Karpas-422 (cell line): ENCODE results near the gene ATP5MC3. TPM values are rescaled to one million over a fixed set of nuclear protein-coding genes. Genes with fewer than 3 reads are reported as not detected.

Source experiments
- DNase-seq: peaks from one replicate; pipeline ENCODE4 v3.0.0-alpha.2; 2015
- H2AFZ ChIP-seq: fragments of 200-600 bp; sonication (generic); 2 replicates; pipeline ENCODE4 v1.6.1; 2014; ENCODE audit warnings: antibody characterized with exemption, low read length, mixed read lengths
- H3K27ac ChIP-seq: fragments of 200-600 bp; sonication (generic); 2 replicates; pipeline ENCODE4 v1.5.1; 2014; ENCODE audit warnings: mild to moderate bottlenecking, low read length, moderate library complexity
- H3K27me3 ChIP-seq: fragments of 200-600 bp; sonication (generic); 2 replicates; pipeline ENCODE4 v1.6.1; 2014; ENCODE audit warnings: low read length, mixed read lengths
- H3K36me3 ChIP-seq: fragments of 200-600 bp; sonication (generic); 2 replicates; pipeline ENCODE4 v1.6.1; 2014; ENCODE audit warnings: low read length, mixed read lengths; ENCODE audit not compliant: insufficient read depth
- H3K4me1 ChIP-seq: fragments of 200-600 bp; sonication (generic); 2 replicates; pipeline ENCODE4 v1.6.1; 2014; ENCODE audit warnings: mild to moderate bottlenecking, low read length, mixed read lengths
- H3K4me2 ChIP-seq: fragments of 200-600 bp; sonication (generic); 2 replicates; pipeline ENCODE4 v1.6.1; 2014; ENCODE audit warnings: low read length, low read depth, mild to moderate bottlenecking; ENCODE audit not compliant: poor library complexity, severe bottlenecking
- H3K4me3 ChIP-seq: fragments of 200-600 bp; sonication (generic); 2 replicates; pipeline ENCODE4 v1.5.1; 2014; ENCODE audit warnings: mild to moderate bottlenecking, antibody characterized with exemption, low read length, mixed read lengths
- H3K79me2 ChIP-seq: fragments of 200-600 bp; sonication (generic); 2 replicates; pipeline ENCODE4 v1.6.1; 2014; ENCODE audit warnings: mild to moderate bottlenecking, low read length, mixed read lengths
- H3K9ac ChIP-seq: fragments of 200-600 bp; sonication (generic); 2 replicates; pipeline ENCODE4 v1.6.0; 2014; ENCODE audit warnings: low read length
- H3K9me2 ChIP-seq: fragments of 200-600 bp; sonication (generic), shearing (Covaris generic); replicated peaks from 2 replicates; pipeline ENCODE4 v1.6.0; 2014; ENCODE audit warnings: mild to moderate bottlenecking, low read length, moderate library complexity; ENCODE audit not compliant: insufficient read depth
- H3K9me3 ChIP-seq: fragments of 300-700, 200-600 bp; sonication (generic); 2 replicates; pipeline ENCODE4 v1.6.1; 2014; ENCODE audit warnings: low read length, mixed read lengths
- H4K20me1 ChIP-seq: fragments of 200-600 bp; sonication (generic); 2 replicates; pipeline ENCODE4 v1.6.1; 2014; ENCODE audit warnings: mild to moderate bottlenecking, antibody characterized with exemption, low read length, low read depth; ENCODE audit not compliant: insufficient read depth
- total RNA-seq: library from RNA; depleted of rRNA; stranded (reverse); fragments of >200 nt; shearing (Covaris generic); gene quantifications from 2 replicates; pipeline ENCODE4 v1.2.3, GENCODE V29; 2014; ENCODE audit warnings: low replicate concordance

The ATP5MC3 gene
- total RNA-seq, 1 experiment from 2014 or later, result 403 TPM

DNA sequence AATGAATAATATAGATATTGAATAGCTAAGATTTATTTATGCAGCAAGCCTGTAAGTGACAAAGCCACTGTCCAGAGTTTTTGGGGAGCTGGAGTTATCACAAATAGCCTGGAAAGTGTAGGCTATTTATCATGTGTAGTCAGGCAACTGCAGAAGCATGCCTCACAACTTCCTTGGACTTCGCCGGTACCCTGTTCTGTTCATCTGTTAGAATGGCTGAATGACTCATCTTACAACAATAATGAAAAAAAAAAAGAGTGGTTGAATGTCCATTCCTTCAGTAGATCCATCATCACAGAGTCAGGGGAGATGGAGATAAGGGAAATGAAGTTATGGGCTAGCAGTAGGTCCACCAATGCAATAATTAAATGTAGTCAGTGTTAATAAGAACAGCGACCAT, 24.0 kb upstream of the ATP5MC3 start:
- H3K4me3 ChIP-seq, result no peak overlapping the region
- no peaks in the 10 kb centered on the region for H4K20me1 ChIP-seq
- no peaks in the 10 kb centered on the region for H3K9me2 ChIP-seq
- DNase-seq, result no peak
- H3K9me3 ChIP-seq, result no peaks in the 10 kb centered on the region
- peaks cover 7% of the 10 kb centered on the region; the same call in 1 of the 2 replicates for H3K4me1 ChIP-seq
- H3K27ac ChIP-seq, result no peak overlapping the region
- H3K9ac ChIP-seq, result no peak overlapping the region
- H3K79me2 ChIP-seq, result no peaks in the 10 kb centered on the region
- H3K36me3 ChIP-seq, result no peaks in the 10 kb centered on the region
- H2AFZ ChIP-seq, result no peak overlapping the region
- H3K4me2 ChIP-seq, result no peak overlapping the region
- no peaks in the 10 kb centered on the region for H3K27me3 ChIP-seq

DNA sequence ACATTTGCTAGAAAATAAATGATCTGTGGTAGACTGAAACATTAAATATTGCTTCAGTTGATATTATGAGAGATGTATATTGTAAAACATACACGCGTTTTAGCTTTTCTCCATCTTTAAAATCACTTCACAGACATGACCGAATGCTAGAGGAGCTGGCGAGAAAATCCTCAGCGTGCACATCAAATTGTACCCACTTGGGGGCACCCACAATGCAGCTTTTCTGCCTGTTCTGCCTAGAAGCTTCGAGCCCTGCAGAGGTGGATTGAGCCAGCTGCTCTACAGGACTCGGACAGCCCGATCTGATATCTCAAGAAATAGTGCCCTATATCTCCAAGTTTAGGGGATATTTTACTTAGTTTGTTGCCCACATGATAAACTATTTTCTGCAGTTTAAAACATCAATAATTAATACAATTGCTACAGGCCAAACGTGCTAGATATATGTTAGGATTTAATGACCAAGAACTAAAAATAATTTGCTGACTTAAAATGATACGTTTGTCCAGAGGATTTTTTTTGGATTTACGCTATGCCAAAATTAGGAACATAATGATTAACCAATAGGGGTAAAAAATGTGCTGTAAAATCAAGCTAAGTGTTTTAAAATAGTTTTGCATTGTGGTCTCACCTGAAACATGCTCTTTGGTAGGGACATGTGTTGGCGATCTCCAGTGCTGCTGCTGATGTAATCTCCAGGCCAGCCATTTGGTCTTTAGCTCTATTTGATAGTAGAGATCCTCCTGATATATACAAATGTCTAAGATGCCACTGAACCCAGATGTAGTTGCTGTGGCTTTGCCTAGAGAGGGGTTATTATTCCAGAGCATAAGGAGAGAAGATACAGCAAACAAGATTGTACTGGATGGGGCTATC, 22.3 kb upstream of the ATP5MC3 start:
- H3K9me2 ChIP-seq, result no peaks in the 10 kb centered on the region
- peak; percentile 87 for DNase-seq
- H3K27me3 ChIP-seq, result no peaks in the 10 kb centered on the region
- H3K9me3 ChIP-seq, result no peaks in the 10 kb centered on the region
- H4K20me1 ChIP-seq, result no peaks in the 10 kb centered on the region
- no peaks in the 10 kb centered on the region for H3K36me3 ChIP-seq
- peaks cover 7% of the 10 kb centered on the region; the same call in 1 of the 2 replicates for H3K4me1 ChIP-seq
- peak overlapping the region; percentile 48 for H3K4me2 ChIP-seq
- H3K27ac ChIP-seq, result no peak overlapping the region
- no peaks in the 10 kb centered on the region for H3K79me2 ChIP-seq
- peak overlapping the region; percentile 92 for H2AFZ ChIP-seq
- H3K4me3 ChIP-seq, result no peak overlapping the region
- no peak overlapping the region for H3K9ac ChIP-seq

- H3K79me2 ChIP-seq, result no peaks in the 10 kb centered on the region
- no peak overlapping the region for H3K4me2 ChIP-seq
- H3K27me3 ChIP-seq, result no peaks in the 10 kb centered on the region
- H3K36me3 ChIP-seq, result no peaks in the 10 kb centered on the region
- H3K9me2 ChIP-seq, result no peaks in the 10 kb centered on the region
- H3K4me3 ChIP-seq, result no peak overlapping the region
- H4K20me1 ChIP-seq, result no peaks in the 10 kb centered on the region
- no peak overlapping the region for H3K27ac ChIP-seq
- H3K9ac ChIP-seq, result no peak overlapping the region
- no peak for DNase-seq
- H3K9me3 ChIP-seq, result no peaks in the 10 kb centered on the region
- H2AFZ ChIP-seq, result no peak overlapping the region
- no peaks in the 10 kb centered on the region for H3K4me1 ChIP-seq
These were observed 13.5 kb upstream of the ATP5MC3 start for GRCh38 chr2:175195012-175195411.

DNA sequence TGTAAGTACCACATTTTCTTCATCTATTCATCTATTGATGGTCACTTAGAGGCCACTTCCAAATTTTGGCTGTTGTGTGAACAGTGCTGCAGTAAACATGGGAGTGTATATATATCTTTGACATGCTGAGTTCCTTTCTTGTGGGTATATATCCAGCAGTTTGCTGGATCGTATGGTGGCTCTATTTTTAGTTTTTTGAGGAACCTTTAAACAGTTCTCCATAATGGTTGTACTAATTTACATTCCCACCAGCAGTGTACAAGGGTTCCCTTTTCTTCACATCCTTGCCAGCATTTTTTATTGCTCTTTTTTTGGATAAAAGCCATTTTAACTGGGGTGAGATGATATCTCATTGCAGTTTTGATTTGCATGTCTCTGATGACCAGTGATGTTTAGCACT, 7.3 kb upstream of the ATP5MC3 start:
- no peak overlapping the region for H3K9ac ChIP-seq
- no peak overlapping the region for H3K27ac ChIP-seq
- no peaks in the 10 kb centered on the region for H3K27me3 ChIP-seq
- no peaks in the 10 kb centered on the region for H3K9me3 ChIP-seq
- no peaks in the 10 kb centered on the region for H3K4me1 ChIP-seq
- no peak overlapping the region for H3K4me3 ChIP-seq
- H3K4me2 ChIP-seq, result no peak overlapping the region
- H3K79me2 ChIP-seq, result no peaks in the 10 kb centered on the region
- no peaks in the 10 kb centered on the region for H3K36me3 ChIP-seq
- no peaks in the 10 kb centered on the region for H3K9me2 ChIP-seq
- no peak for DNase-seq
- H4K20me1 ChIP-seq, result no peaks in the 10 kb centered on the region
- H2AFZ ChIP-seq, result no peak overlapping the region

- Histone ChIP-seq H3K9me3 (no peaks in the 10 kb centered on the region), H2AFZ (no peak overlapping the region)
These were observed 5.9 kb upstream of the ATP5MC3 start for GRCh38 chr2:175187378-175187777.

GRCh38 chr2:175183674-175184073, 2.2 kb upstream of the ATP5MC3 start:
- Histone ChIP-seq H3K27me3 (no peaks in the 10 kb centered on the region), H3K4me2 (no peak overlapping the region), H3K9ac (no peak overlapping the region), H3K9me3 (no peaks in the 10 kb centered on the region), H3K79me2 (peaks cover 34% of the 10 kb centered on the region), H3K27ac (no peak overlapping the region), H4K20me1 (peaks cover 22% of the 10 kb centered on the region), H3K36me3 (peaks cover 17% of the 10 kb centered on the region), H3K9me2 (no peaks in the 10 kb centered on the region; the same call in 1 of the 2 replicates), H2AFZ (no peak overlapping the region), H3K4me3 (no peak overlapping the region), H3K4me1 (peaks cover 22% of the 10 kb centered on the region)
- no peak for DNase-seq

More at GRCh38 chr2:175187378-175187777, 5.9 kb upstream of the ATP5MC3 start:
- Histone ChIP-seq H4K20me1 (no peaks in the 10 kb centered on the region), H3K27ac (no peak overlapping the region), H3K36me3 (no peaks in the 10 kb centered on the region), H3K9me2 (no peaks in the 10 kb centered on the region; the same call in 1 of the 2 replicates), H3K79me2 (no peaks in the 10 kb centered on the region), H3K4me2 (no peak overlapping the region), H3K27me3 (no peaks in the 10 kb centered on the region), H3K9ac (no peak overlapping the region), H3K4me1 (peaks cover 3% of the 10 kb centered on the region), H3K4me3 (no peak overlapping the region)
- DNase-seq, result peak; percentile 75

DNA sequence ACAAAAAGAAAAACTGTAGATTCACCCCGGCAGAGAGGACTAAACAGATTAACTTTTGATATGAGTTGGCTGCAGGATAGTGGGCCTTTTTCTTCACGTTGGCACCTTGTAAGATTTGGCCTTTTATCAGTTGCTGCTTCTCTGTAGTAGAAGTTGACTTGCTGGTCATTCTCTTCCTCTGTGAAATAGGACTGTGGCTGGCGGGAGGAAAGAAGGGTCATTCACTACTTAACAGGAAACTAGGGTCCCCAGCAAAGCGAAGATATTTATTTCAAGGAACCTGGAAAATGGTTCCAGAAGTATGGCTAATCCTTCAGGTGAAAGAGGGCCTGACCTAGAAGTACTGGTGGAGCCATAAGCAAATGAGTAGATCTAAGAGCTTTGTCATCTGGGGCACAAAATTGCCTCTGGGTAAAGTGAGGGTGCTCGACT, 383 bp upstream of the ATP5MC3 start:
- no peak for DNase-seq
- H4K20me1 ChIP-seq, result peaks cover 26% of the 10 kb centered on the region
- peak overlapping the region; percentile 92 for H2AFZ ChIP-seq
- H3K4me1 ChIP-seq, result peaks cover 27% of the 10 kb centered on the region
- H3K9ac ChIP-seq, result peak overlapping the region; percentile 86
- H3K27ac ChIP-seq, result peak overlapping the region; percentile 66
- H3K4me2 ChIP-seq, result peak overlapping the region; percentile 88
- no peaks in the 10 kb centered on the region for H3K9me3 ChIP-seq
- no peaks in the 10 kb centered on the region for H3K27me3 ChIP-seq
- peak overlapping the region; percentile 96 for H3K4me3 ChIP-seq
- peaks cover 52% of the 10 kb centered on the region for H3K79me2 ChIP-seq
- no peaks in the 10 kb centered on the region; the same call in 1 of the 2 replicates for H3K9me2 ChIP-seq
- peaks cover 35% of the 10 kb centered on the region for H3K36me3 ChIP-seq

GRCh38 chr2:175180701-175181103, 808 bp downstream of the ATP5MC3 start:
- H3K4me2 ChIP-seq, result peak overlapping the region; percentile 88
- H3K27me3 ChIP-seq, result no peaks in the 10 kb centered on the region
- peaks cover 40% of the 10 kb centered on the region for H3K36me3 ChIP-seq
- peak; percentile 81 for DNase-seq
- H3K9me3 ChIP-seq, result no peaks in the 10 kb centered on the region
- H3K4me3 ChIP-seq, result peak overlapping the region; percentile 96
- H3K9me2 ChIP-seq, result no peaks in the 10 kb centered on the region; the same call in 1 of the 2 replicates
- H3K27ac ChIP-seq, result peak overlapping the region; percentile 80
- H4K20me1 ChIP-seq, result peaks cover 26% of the 10 kb centered on the region
- H3K4me1 ChIP-seq, result peaks cover 27% of the 10 kb centered on the region
- H3K79me2 ChIP-seq, result peaks cover 56% of the 10 kb centered on the region
- no peak overlapping the region for H2AFZ ChIP-seq
- peak overlapping the region; percentile 86 for H3K9ac ChIP-seq
